Bronchial epithelial cell (primary cell): ENCODE measurements around the gene DHRS2. TPM values are rescaled to one million over a fixed set of nuclear protein-coding genes. Genes with fewer than 3 reads are reported as not detected.

ENCODE experiments used
- DNase-seq: peaks from one replicate; pipeline ENCODE4 v3.0.0-alpha.2; 2010; ENCODE audit warnings: low read depth
- FAIRE-seq: peaks from 2 replicates; lab custom pipeline; 2011; peaks lifted over from hg19 to GRCh38; lab: Jason Lieb, UNC
- H3K27me3 ChIP-seq: 2 replicates; pipeline ENCODE4 v1.5.1; 2011; ENCODE audit warnings: low read length; ENCODE audit not compliant: control insufficient read depth, insufficient read depth
- H3K36me3 ChIP-seq: 2 replicates; pipeline ENCODE4 v1.5.1; 2011; ENCODE audit warnings: low read length; ENCODE audit not compliant: control insufficient read depth, insufficient read depth
- H3K4me3 ChIP-seq: 2 replicates; pipeline ENCODE4 v1.5.1; 2011; ENCODE audit warnings: mild to moderate bottlenecking, low read depth, low read length, control low read depth
- total RNA-seq: library from RNA; depleted of rRNA; stranded (reverse); fragments of >200 nt; gene quantifications from 2 replicates; pipeline ENCODE4 v1.2.1, GENCODE V29; 2014
- TF ChIP-seq, protein P1 (sequence below): IDR thresholded peaks from 2 replicates; pipeline ENCODE4 v1.5.1; 2011; ENCODE audit warnings: mild to moderate bottlenecking, moderate library complexity, low read length, control low read depth, inconsistent platforms; ENCODE audit not compliant: insufficient read depth, severe bottlenecking

The DHRS2 gene
- total RNA-seq, 1 donor from 2014 or later, result not detected

DNA sequence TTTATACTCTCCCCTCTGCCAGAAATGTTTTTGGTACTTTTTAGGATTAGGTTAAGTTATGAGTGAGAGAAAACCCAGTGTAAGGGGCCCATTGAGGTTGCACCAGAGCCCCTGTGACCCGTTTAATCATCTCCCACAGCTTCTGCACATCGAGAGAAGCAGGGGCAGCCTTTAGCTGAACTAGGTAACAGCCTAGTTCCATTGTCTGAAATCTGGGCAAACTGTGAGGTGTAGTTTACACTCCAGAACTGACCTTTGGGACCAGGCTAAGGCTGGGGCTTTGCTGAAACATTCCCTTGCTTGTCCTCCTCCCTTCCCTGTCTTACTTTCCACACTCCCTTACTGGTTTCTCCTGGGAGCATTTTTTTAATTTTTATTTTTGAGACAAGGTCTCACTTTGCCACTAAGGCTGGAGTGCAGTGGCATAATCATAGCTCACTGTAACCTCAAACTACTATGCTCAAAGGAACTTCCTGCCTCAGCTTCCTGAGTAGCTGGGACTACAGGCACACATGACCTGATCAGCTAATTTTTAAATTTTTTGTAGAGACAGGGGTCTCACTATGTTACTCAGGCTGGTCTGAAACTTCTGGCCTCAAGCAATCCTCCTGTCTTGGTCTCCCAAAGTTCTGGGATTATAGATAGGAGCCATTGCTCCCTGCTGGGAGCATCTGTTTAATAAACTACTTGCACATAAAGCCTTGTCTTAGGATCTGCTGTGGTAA lies 25.9 kb upstream of the DHRS2 start:
- Histone ChIP-seq H3K27me3 (peaks cover 3% of the 10 kb centered on the region), H3K36me3 (no peaks in the 10 kb centered on the region), H3K4me3 (no peak overlapping the region)
- FAIRE-seq, result no peak
- no peak for DNase-seq
- TF ChIP-seq, protein P1, sequence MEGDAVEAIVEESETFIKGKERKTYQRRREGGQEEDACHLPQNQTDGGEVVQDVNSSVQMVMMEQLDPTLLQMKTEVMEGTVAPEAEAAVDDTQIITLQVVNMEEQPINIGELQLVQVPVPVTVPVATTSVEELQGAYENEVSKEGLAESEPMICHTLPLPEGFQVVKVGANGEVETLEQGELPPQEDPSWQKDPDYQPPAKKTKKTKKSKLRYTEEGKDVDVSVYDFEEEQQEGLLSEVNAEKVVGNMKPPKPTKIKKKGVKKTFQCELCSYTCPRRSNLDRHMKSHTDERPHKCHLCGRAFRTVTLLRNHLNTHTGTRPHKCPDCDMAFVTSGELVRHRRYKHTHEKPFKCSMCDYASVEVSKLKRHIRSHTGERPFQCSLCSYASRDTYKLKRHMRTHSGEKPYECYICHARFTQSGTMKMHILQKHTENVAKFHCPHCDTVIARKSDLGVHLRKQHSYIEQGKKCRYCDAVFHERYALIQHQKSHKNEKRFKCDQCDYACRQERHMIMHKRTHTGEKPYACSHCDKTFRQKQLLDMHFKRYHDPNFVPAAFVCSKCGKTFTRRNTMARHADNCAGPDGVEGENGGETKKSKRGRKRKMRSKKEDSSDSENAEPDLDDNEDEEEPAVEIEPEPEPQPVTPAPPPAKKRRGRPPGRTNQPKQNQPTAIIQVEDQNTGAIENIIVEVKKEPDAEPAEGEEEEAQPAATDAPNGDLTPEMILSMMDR, result no peak

GRCh38 chr14:23610815-23611289 lies 25.3 kb upstream of the DHRS2 start:
- Histone ChIP-seq H3K36me3 (no peaks in the 10 kb centered on the region), H3K4me3 (no peak overlapping the region), H3K27me3 (peaks cover 3% of the 10 kb centered on the region)
- TF ChIP-seq, protein P1, result no peak
- no peak for DNase-seq
- no peak for FAIRE-seq

DNA sequence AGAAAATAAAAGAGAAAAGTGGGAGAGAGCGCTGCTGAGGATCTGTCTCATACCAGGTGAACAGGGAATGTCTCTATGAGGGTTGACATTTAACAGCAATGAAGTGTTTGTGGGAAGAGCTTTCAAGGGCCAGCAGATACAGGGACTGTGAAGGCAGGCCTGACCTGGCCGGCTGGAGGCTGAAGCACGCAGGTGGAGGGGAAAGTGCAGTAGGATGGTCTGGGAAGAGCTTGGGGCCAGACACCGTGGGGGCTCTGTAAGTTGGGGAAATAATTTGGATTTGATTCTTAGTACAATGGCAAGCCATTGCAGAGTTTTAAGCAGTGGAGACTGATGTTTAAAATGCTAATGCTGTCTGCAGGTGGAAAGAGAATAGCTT lies 23.8 kb upstream of the DHRS2 start:
- TF ChIP-seq, protein P1, result no peak
- Histone ChIP-seq H3K36me3 (no peaks in the 10 kb centered on the region), H3K27me3 (peaks cover 3% of the 10 kb centered on the region), H3K4me3 (no peak overlapping the region)
- DNase-seq (no peak), FAIRE-seq (no peak)

DNA sequence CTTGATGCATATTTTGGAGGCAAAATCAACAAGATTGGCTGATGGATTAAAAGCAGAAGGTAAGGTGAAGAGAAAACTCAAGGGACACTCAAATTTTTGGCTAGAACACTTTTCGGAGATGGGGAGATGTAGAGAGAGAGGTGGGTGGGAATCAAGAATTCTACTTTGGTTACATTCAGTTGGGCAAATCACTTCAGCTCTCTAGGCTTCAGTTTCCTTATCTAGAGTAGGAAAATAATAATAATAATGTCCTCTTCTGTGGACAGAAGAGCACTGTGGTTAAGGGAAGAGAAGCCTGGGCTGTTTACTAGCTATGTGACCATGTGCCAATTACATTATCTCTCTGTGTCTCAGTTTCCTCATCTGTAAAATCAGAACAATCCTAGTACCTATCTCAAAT lies 23.4 kb upstream of the DHRS2 start:
- Histone ChIP-seq H3K27me3 (peaks cover 3% of the 10 kb centered on the region), H3K4me3 (no peak overlapping the region), H3K36me3 (no peaks in the 10 kb centered on the region)
- FAIRE-seq (no peak), DNase-seq (no peak)
- TF ChIP-seq, protein P1, result no peak

DNA sequence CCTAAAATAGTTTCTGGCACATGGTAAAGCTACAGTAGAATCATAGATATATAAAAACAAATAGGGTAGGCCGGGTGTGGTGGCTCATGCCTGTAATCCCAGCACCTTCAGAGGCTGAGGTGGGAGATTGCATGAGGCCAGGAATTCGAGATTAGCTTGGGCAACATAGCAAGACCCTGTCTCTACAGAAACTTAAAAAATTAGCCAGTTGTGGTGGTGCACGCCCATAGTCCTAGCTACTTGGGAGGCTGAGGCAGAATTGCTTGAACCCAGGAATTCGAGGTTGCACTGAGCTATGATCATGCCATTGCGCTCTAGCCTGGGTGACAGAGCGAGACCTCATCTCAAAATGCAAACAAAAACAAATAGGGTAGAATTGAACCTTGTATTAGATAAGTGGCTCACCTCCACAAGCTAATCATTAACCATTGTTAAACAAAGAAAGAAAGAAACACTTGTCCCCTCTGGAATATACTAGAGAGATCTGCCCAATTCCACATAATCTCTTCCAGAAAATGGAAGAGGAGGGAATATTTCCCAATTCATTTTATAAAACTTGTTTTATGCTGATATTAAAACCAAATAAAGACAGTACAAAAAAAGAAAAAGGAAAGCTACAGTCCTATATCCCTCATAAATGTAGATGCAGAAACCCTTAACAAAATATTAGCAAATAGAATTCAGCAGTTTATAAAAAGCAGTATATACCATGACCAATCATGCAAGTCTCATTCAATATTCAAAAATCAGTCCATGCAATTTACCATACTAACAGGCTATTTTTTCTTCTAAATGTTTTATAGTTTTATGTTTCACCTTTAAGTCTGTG lies 22.7 kb upstream of the DHRS2 start:
- peaks cover 3% of the 10 kb centered on the region for H3K27me3 ChIP-seq
- H3K4me3 ChIP-seq, result no peak overlapping the region
- FAIRE-seq, result no peak
- no peaks in the 10 kb centered on the region for H3K36me3 ChIP-seq
- no peak for DNase-seq
- TF ChIP-seq, protein P1, result no peak
